Measurements from ENCODE around the gene CMSS1. TPM values are rescaled to one million over a fixed set of nuclear protein-coding genes. Genes with fewer than 3 reads are reported as not detected.

The CMSS1 gene
- total RNA-seq, 1 donor from 2014 or later, result 9.2 TPM

- no peak for TF ChIP-seq CTCF (IDR thresholded peaks at IDR 0.05)
- intact Hi-C loops (cut with DNase I), result loop anchor here (2.0 to 10.0 kb wide), 2 partner anchors 219 to 409 kb away; no protein-coding TSS in a partner anchor
- peaks cover 3 to 20% of the 10 kb centered on the region in 2 donors for H3K4me1 ChIP-seq
- DNase-seq (ENCODE audit: low spot score in 2 of 2), result no peak
- H3K9me3 ChIP-seq, result peaks cover 0 to 24% of the 10 kb centered on the region in 2 donors
- H3K36me3 ChIP-seq, result peaks cover 21 to 32% of the 10 kb centered on the region in 2 donors
- peak overlapping the region; percentile 78 to 82 for H3K27ac ChIP-seq
- peak overlapping the region; percentile 7 to 8 for H3K4me3 ChIP-seq
- H3K27me3 ChIP-seq, result no peaks in the 10 kb centered on the region
Measured at GRCh38 chr3:99845331-99845730, 27.7 kb downstream of the CMSS1 start.

GRCh38 chr3:99845999-99846398, 28.3 kb downstream of the CMSS1 start:
- intact Hi-C loops (cut with DNase I), result loop anchor here (2.0 to 10.0 kb wide), 2 partner anchors 219 to 409 kb away; no protein-coding TSS in a partner anchor
- peak overlapping the region; percentile 78 to 82 for H3K27ac ChIP-seq

GRCh38 chr3:99846477-99847160, 29.0 kb downstream of the CMSS1 start:
- peaks cover 0 to 37% of the 10 kb centered on the region in 2 donors for H3K9me3 ChIP-seq
- peaks cover 3 to 22% of the 10 kb centered on the region in 2 donors for H3K4me1 ChIP-seq
- H3K36me3 ChIP-seq, result peaks cover 34 to 42% of the 10 kb centered on the region in 2 donors
- peak overlapping the region; percentile 78 to 82 for H3K27ac ChIP-seq
- no peak for TF ChIP-seq CTCF (IDR thresholded peaks at IDR 0.05)
- H3K27me3 ChIP-seq, result no peaks in the 10 kb centered on the region
- no peak for DNase-seq (ENCODE audit: low spot score in 2 of 2)
- intact Hi-C loops (cut with DNase I), result loop anchor here (10.0 kb wide), 1 partner anchor 218 kb away; no protein-coding TSS in a partner anchor
- peak overlapping the region in 1 of 2 donors; percentile 7 for H3K4me3 ChIP-seq

More at GRCh38 chr3:99845999-99846398, 28.3 kb downstream of the CMSS1 start:
- Histone ChIP-seq H3K27me3 (no peaks in the 10 kb centered on the region), H3K4me1 (peaks cover 3 to 22% of the 10 kb centered on the region in 2 donors), H3K9me3 (peaks cover 0 to 30% of the 10 kb centered on the region in 2 donors), H3K36me3 (peaks cover 27 to 39% of the 10 kb centered on the region in 2 donors), H3K4me3 (no peak overlapping the region)
- TF ChIP-seq CTCF (IDR thresholded peaks at IDR 0.05), result no peak
- no peak for DNase-seq (ENCODE audit: low spot score in 2 of 2)

- TF ChIP-seq CTCF (IDR thresholded peaks at IDR 0.05), result no peak
- H3K36me3 ChIP-seq, result peaks cover 52 to 57% of the 10 kb centered on the region in 2 donors
- H3K4me3 ChIP-seq, result peak overlapping the region in 1 of 2 donors; percentile 3
- H3K4me1 ChIP-seq, result peaks cover 3 to 22% of the 10 kb centered on the region in 2 donors
- DNase-seq (ENCODE audit: low spot score in 2 of 2), result no peak
- intact Hi-C loops (cut with DNase I), result loop anchor here (10.0 kb wide), 1 partner anchor 216 kb away; no protein-coding TSS in a partner anchor
- peak overlapping the region; percentile 44 to 48 for H3K27ac ChIP-seq
- no peaks in the 10 kb centered on the region for H3K27me3 ChIP-seq
- H3K9me3 ChIP-seq, result peaks cover 0 to 55% of the 10 kb centered on the region in 2 donors
Measured at GRCh38 chr3:99848433-99848832, 30.8 kb downstream of the CMSS1 start.

GRCh38 chr3:99850608-99851007, 32.9 kb downstream of the CMSS1 start:
- H3K36me3 ChIP-seq, result peaks cover 72 to 79% of the 10 kb centered on the region in 2 donors
- H3K27me3 ChIP-seq, result no peaks in the 10 kb centered on the region
- no peak for TF ChIP-seq CTCF (IDR thresholded peaks at IDR 0.05)
- peaks cover 0 to 76% of the 10 kb centered on the region in 2 donors for H3K9me3 ChIP-seq
- H3K27ac ChIP-seq, result peak overlapping the region in 1 of 2 donors; percentile 33
- H3K4me3 ChIP-seq, result no peak overlapping the region
- intact Hi-C loops (cut with DNase I), result no loop called here
- peaks cover 3 to 13% of the 10 kb centered on the region in 2 donors for H3K4me1 ChIP-seq
- DNase-seq (ENCODE audit: low spot score in 2 of 2), result no peak

Measured in ascending aorta (tissue), 2 donors.